ENCODE data around the gene TAS2R41. TPM values are rescaled to one million over a fixed set of nuclear protein-coding genes. Genes with fewer than 3 reads are reported as not detected.

The TAS2R41 gene
- total RNA-seq, 1 experiment from 2014 or later: not detected

DNA sequence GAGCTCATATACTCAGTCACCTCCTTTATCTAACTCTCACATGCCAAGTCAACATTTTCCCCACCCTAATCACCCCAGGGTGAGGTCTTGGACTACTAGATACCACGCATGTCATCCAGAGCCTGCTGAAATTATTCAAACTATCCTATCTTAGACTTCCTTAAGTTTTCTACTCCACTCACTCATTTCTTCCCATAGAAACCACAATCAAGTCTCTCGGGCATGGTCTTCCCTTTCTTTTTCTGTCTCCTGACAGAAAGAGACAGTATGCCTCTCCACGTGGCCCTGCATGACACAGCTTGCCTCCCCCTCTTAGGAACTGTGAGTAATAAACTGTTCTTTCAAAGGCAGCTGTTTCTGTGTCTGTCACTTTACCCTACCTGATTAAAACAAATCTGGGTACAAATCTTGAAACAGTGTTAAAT, 29.4 kb downstream of the TAS2R41 start:
- no peak overlapping the region for H2AFZ ChIP-seq (ENCODE audit: low read length)
- ATAC-seq (no peak), DNase-seq (no peak)
- no peak overlapping the region for H3K4me2 ChIP-seq (ENCODE audit: low read length)
- ChIA-PET CTCF (no interaction called here), POLR2A (ENCODE audit: unreplicated experiment) (no interaction called here)
- H3F3A ChIP-seq (ENCODE audit: low read length, unreplicated experiment): no peaks in the 10 kb centered on the region
- H3K4me3 ChIP-seq (ENCODE audit: low read length): no peak overlapping the region
- no peaks in the 10 kb centered on the region for H3K9me2 ChIP-seq (replicated peaks; ENCODE audit: low read length)
- intact Hi-C loops (cut with micrococcal nuclease): no loop called here
- no peaks in the 10 kb centered on the region for H3K79me2 ChIP-seq (ENCODE audit: low read length)
- TF ChIP-seq EZH2phosphoT487 (IDR thresholded peaks at IDR 0.05; ENCODE audit: borderline replicate concordance, low read length): no peak
- H3K4me1 ChIP-seq (ENCODE audit: insufficient read depth, low read length): no peaks in the 10 kb centered on the region
- no peaks in the 10 kb centered on the region for H3K9me3 ChIP-seq (ENCODE audit: low read length)
- no TSS peak for BruUV-seq (replicated peaks)
- H3K9ac ChIP-seq (ENCODE audit: low read length): no peak overlapping the region
- H3K27ac ChIP-seq (ENCODE audit: low read length): no peak overlapping the region
- H3K36me3 ChIP-seq (ENCODE audit: low read depth, low read length): no peaks in the 10 kb centered on the region
- no peaks in the 10 kb centered on the region for H3K27me3 ChIP-seq (ENCODE audit: low read length)
- no peaks in the 10 kb centered on the region for H4K20me1 ChIP-seq (ENCODE audit: low read length)

DNA sequence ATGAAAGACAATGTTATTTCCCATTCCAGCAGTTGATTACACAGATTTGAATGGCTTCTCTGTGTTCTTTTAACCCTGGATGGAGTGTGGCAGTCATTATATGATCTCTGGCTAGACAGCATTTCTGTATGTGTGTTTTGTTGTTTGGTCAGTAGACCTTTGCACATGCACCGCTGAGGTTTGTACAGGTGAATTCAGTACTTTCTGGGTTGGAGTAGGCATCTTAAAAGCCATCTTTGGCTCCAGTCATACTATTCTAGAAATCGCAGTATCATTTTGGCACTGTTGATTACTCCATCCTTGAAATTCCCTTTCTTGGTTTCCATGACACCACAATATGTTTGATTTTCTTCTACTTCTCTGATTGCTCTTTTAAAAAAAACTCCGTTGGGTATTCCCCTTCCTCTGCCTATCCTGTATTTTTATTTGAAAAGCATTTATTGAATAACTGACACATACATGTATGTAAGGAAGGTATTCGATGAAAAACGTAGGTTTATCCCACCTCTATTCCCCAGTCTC, 29.9 kb downstream of the TAS2R41 start:
- Histone ChIP-seq H3K36me3 (ENCODE audit: low read depth, low read length) (no peaks in the 10 kb centered on the region), H3K4me2 (ENCODE audit: low read length) (no peak overlapping the region), H3K9me2 (replicated peaks; ENCODE audit: low read length) (no peaks in the 10 kb centered on the region), H3K27ac (ENCODE audit: low read length) (no peak overlapping the region), H2AFZ (ENCODE audit: low read length) (no peak overlapping the region), H3K9me3 (ENCODE audit: low read length) (no peaks in the 10 kb centered on the region), H3K79me2 (ENCODE audit: low read length) (no peaks in the 10 kb centered on the region), H3K27me3 (ENCODE audit: low read length) (no peaks in the 10 kb centered on the region), H3F3A (ENCODE audit: low read length, unreplicated experiment) (no peaks in the 10 kb centered on the region), H3K4me3 (ENCODE audit: low read length) (no peak overlapping the region), H4K20me1 (ENCODE audit: low read length) (no peaks in the 10 kb centered on the region), H3K9ac (ENCODE audit: low read length) (no peak overlapping the region), H3K4me1 (ENCODE audit: insufficient read depth, low read length) (peaks cover 3% of the 10 kb centered on the region; the same call in 1 of the 2 replicates)
- POLR2A ChIA-PET (ENCODE audit: unreplicated experiment): no interaction called here
- DNase-seq (no peak), ATAC-seq (no peak)
- CTCF ChIA-PET: no interaction called here
- intact Hi-C loops (cut with micrococcal nuclease): no loop called here
- TF ChIP-seq EZH2phosphoT487 (IDR thresholded peaks at IDR 0.05; ENCODE audit: borderline replicate concordance, low read length): no peak
- no peak for TF ChIP-seq EZH2 (IDR thresholded peaks at IDR 0.05; ENCODE audit: low read length, unreplicated experiment)
- TF ChIP-seq, protein P1, sequence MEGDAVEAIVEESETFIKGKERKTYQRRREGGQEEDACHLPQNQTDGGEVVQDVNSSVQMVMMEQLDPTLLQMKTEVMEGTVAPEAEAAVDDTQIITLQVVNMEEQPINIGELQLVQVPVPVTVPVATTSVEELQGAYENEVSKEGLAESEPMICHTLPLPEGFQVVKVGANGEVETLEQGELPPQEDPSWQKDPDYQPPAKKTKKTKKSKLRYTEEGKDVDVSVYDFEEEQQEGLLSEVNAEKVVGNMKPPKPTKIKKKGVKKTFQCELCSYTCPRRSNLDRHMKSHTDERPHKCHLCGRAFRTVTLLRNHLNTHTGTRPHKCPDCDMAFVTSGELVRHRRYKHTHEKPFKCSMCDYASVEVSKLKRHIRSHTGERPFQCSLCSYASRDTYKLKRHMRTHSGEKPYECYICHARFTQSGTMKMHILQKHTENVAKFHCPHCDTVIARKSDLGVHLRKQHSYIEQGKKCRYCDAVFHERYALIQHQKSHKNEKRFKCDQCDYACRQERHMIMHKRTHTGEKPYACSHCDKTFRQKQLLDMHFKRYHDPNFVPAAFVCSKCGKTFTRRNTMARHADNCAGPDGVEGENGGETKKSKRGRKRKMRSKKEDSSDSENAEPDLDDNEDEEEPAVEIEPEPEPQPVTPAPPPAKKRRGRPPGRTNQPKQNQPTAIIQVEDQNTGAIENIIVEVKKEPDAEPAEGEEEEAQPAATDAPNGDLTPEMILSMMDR (conservative IDR thresholded peaks at IDR 0.05; ENCODE audit: low read depth, low read length): no peak
- no TSS peak for BruUV-seq (replicated peaks)

DNA sequence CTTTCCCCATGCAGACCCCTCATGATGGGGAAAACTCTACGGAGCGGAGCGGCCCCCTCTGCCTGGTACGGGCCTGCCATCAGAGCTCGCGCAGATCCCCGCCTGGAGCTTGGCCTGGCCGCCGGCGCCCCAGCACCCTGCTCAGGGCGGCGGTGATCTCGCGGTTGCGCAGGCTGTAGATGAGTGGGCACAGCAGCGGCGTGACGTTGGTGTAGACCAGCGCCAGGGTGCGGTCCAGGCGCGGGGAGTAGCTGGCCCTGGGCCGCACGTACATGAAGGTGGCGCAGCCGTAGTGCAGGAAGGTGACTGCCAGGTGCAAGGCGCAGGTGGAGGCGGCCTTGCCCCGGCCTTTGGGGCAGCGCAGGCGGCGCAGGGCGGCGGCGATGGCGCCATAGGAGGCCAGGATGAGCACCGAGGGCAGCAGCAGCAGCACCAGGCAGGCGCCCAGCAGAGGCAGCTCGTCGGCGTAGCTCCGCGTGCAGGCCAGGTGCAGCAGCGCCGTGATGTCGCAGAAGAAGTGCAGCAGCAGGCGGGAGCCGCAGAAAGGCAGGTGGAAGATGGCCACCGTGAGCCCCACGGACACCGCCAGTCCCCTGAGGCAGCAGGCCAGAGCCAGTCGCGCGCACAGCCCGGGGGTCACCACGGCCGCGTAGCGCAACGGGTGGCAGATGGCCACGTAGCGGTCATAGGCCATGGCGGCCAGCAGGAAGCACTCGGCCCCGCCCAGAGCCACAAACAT, 33.4 kb downstream of the TAS2R41 start:
- POLR2A ChIA-PET (ENCODE audit: unreplicated experiment): no interaction called here

More for the DNA sequence above, 33.4 kb downstream of the TAS2R41 start:
- peaks cover 3% of the 10 kb centered on the region; the same call in 1 of the 2 replicates for H3K4me1 ChIP-seq (ENCODE audit: insufficient read depth, low read length)
- DNase-seq (no peak), ATAC-seq (no peak)
- H3K79me2 ChIP-seq (ENCODE audit: low read length): no peaks in the 10 kb centered on the region
- no TSS peak for BruUV-seq (replicated peaks)
- intact Hi-C loops (cut with micrococcal nuclease): no loop called here
- no peak overlapping the region for H3K4me2 ChIP-seq (ENCODE audit: low read length)
- H3K36me3 ChIP-seq (ENCODE audit: low read depth, low read length): no peaks in the 10 kb centered on the region
- no peaks in the 10 kb centered on the region for H3K27me3 ChIP-seq (ENCODE audit: low read length)
- no peak overlapping the region for H2AFZ ChIP-seq (ENCODE audit: low read length)
- no peaks in the 10 kb centered on the region for H4K20me1 ChIP-seq (ENCODE audit: low read length)
- H3K9ac ChIP-seq (ENCODE audit: low read length): no peak overlapping the region
- H3K9me2 ChIP-seq (replicated peaks; ENCODE audit: low read length): no peaks in the 10 kb centered on the region
- H3F3A ChIP-seq (ENCODE audit: low read length, unreplicated experiment): no peaks in the 10 kb centered on the region
- H3K9me3 ChIP-seq (ENCODE audit: low read length): no peaks in the 10 kb centered on the region
- H3K27ac ChIP-seq (ENCODE audit: low read length): no peak overlapping the region
- H3K4me3 ChIP-seq (ENCODE audit: low read length): no peak overlapping the region
- TF ChIP-seq EZH2 (IDR thresholded peaks at IDR 0.05; ENCODE audit: low read length, unreplicated experiment) (no peak), EZH2phosphoT487 (IDR thresholded peaks at IDR 0.05; ENCODE audit: borderline replicate concordance, low read length) (no peak)
- CTCF ChIA-PET: no interaction called here
